Measurements from ENCODE around the gene IQSEC1. TPM values are rescaled to one million over a fixed set of nuclear protein-coding genes. Genes with fewer than 3 reads are reported as not detected.

Gene IQSEC1
- total and polyA plus RNA-seq, 9 of the 15 experiments (the other 6 are each of a cell fraction or from before 2014, with no cell fraction given): 0.56 to 39.0 (median 6.8) TPM

DNA sequence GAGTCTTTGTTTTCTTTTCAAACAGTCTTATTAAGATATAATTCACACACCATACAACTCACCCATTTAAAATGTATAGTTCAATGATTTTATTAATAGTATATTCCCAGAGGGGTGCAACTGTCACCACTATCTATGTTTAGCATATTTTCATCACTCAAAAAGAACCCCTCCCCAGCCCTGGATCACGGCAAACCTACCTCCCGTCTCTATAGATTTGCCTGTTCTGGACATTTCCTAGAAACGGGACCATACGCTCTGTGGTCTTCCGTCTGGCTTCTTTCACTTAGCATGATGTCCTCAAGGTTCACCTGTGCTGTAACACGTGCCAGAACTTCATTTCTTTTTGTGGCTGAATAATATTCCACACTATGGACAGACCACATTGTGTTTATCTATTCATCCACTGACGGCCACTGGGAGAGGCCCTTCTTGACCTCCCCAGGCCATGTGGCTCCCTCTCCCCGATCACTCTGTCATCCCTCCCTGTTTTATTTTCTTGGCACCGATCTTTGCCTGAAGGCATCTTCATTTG is 56.4 kb downstream of the IQSEC1 start (continued):
- no peak for TF ChIP-seq PRDM10 (IDR thresholded peaks at IDR 0.05; ENCODE audit: partially characterized antibody)
- no peak for TF ChIP-seq SRSF9 (IDR thresholded peaks at IDR 0.05; ENCODE audit: borderline replicate concordance, low read depth, low read length)
- TF ChIP-seq BHLHE40 (IDR thresholded peaks at IDR 0.05; ENCODE audit: low read length): peak; percentile 33; the same call in 1 of the 2 replicates
- peak; percentile 72 for TF ChIP-seq L3MBTL2 (IDR thresholded peaks at IDR 0.05)
- no peak for TF ChIP-seq ZNF449 (CRISPR knock-in tag; IDR thresholded peaks at IDR 0.05)
- no peak for TF ChIP-seq PHB2 (IDR thresholded peaks at IDR 0.05; ENCODE audit: low read depth)
- TF ChIP-seq NR2C2 (CRISPR knock-in tag; IDR thresholded peaks at IDR 0.05): no peak
- TF ChIP-seq NR2C2 (tag; IDR thresholded peaks at IDR 0.05): no peak
- TF ChIP-seq MTA1 (IDR thresholded peaks at IDR 0.05; ENCODE audit: borderline replicate concordance): no peak
- TF ChIP-seq, protein P1, sequence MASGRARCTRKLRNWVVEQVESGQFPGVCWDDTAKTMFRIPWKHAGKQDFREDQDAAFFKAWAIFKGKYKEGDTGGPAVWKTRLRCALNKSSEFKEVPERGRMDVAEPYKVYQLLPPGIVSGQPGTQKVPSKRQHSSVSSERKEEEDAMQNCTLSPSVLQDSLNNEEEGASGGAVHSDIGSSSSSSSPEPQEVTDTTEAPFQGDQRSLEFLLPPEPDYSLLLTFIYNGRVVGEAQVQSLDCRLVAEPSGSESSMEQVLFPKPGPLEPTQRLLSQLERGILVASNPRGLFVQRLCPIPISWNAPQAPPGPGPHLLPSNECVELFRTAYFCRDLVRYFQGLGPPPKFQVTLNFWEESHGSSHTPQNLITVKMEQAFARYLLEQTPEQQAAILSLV (tag; IDR thresholded peaks at IDR 0.05): no peak
- TF ChIP-seq, protein P2, sequence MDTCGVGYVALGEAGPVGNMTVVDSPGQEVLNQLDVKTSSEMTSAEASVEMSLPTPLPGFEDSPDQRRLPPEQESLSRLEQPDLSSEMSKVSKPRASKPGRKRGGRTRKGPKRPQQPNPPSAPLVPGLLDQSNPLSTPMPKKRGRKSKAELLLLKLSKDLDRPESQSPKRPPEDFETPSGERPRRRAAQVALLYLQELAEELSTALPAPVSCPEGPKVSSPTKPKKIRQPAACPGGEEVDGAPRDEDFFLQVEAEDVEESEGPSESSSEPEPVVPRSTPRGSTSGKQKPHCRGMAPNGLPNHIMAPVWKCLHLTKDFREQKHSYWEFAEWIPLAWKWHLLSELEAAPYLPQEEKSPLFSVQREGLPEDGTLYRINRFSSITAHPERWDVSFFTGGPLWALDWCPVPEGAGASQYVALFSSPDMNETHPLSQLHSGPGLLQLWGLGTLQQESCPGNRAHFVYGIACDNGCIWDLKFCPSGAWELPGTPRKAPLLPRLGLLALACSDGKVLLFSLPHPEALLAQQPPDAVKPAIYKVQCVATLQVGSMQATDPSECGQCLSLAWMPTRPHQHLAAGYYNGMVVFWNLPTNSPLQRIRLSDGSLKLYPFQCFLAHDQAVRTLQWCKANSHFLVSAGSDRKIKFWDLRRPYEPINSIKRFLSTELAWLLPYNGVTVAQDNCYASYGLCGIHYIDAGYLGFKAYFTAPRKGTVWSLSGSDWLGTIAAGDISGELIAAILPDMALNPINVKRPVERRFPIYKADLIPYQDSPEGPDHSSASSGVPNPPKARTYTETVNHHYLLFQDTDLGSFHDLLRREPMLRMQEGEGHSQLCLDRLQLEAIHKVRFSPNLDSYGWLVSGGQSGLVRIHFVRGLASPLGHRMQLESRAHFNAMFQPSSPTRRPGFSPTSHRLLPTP (IDR thresholded peaks at IDR 0.05; ENCODE audit: borderline replicate concordance, extremely low read depth, insufficient read length): no peak
- no peak for TF ChIP-seq LARP7 (IDR thresholded peaks at IDR 0.05)
- TF ChIP-seq NFE2 (IDR thresholded peaks at IDR 0.05; ENCODE audit: low read depth): no peak
